Skeletal muscle satellite cell (primary cell): Measurements from ENCODE around the gene HCN1.
"Not testable (repeated sequence)": the region's sequence is repeated elsewhere in the genome, so short reads cannot be mapped to it uniquely, and the experiment has no call there.

Source experiments
- H3K27me3 ChIP-seq: 2 replicates; pipeline ENCODE4 v1.7.0; 2013; ENCODE audit warnings: low read length; ENCODE audit not compliant: control insufficient read depth, insufficient read depth
- H3K36me3 ChIP-seq: 2 replicates; pipeline ENCODE4 v1.7.0; 2013; ENCODE audit warnings: mild to moderate bottlenecking, control low read depth, low read length; ENCODE audit not compliant: insufficient read depth
- H3K4me1 ChIP-seq: 2 replicates; pipeline ENCODE4 v1.7.0; 2013; ENCODE audit warnings: low read length; ENCODE audit not compliant: control insufficient read depth, insufficient read depth
- H3K4me2 ChIP-seq: 2 replicates; pipeline ENCODE4 v1.7.0; 2013; ENCODE audit warnings: mild to moderate bottlenecking, low read length
- H3K4me3 ChIP-seq: 2 replicates; pipeline ENCODE4 v1.7.0; 2013; ENCODE audit warnings: low read length
- H3K9ac ChIP-seq: 2 replicates; pipeline ENCODE4 v1.7.0; 2013; ENCODE audit warnings: mild to moderate bottlenecking, low read depth, low read length, moderate library complexity
- H3K9me3 ChIP-seq: replicated peaks from 2 replicates; pipeline ENCODE4 v1.7.0; 2013; ENCODE audit warnings: mild to moderate bottlenecking, control low read depth, low read length

HCN1 gene

DNA sequence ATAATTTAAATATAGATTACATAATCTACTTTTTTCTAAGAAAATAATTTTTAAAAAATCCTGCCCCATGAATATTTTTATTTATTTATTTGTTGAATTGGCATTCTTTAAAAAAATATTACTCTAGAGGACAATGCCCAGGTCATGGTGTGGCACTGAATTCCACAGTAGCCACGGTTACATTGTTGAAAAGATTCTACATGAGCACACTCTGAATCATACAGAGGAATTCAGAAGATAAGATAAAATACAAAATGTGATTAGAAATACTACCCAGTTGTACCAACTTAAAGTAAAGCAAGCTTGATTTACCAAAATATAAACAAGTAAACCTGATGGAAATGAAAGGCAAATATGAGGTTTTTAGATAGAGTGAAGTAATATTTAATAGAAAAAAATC lies 183.7 kb downstream of the HCN1 start:
- H3K4me1 ChIP-seq, result no peaks in the 10 kb centered on the region
- no peak overlapping the region for H3K4me3 ChIP-seq
- no peak overlapping the region for H3K9ac ChIP-seq
- H3K4me2 ChIP-seq, result no peak overlapping the region
- no peaks in the 10 kb centered on the region for H3K36me3 ChIP-seq
- H3K27me3 ChIP-seq, result no peaks in the 10 kb centered on the region
- peaks cover 6% of the 10 kb centered on the region for H3K9me3 ChIP-seq

DNA sequence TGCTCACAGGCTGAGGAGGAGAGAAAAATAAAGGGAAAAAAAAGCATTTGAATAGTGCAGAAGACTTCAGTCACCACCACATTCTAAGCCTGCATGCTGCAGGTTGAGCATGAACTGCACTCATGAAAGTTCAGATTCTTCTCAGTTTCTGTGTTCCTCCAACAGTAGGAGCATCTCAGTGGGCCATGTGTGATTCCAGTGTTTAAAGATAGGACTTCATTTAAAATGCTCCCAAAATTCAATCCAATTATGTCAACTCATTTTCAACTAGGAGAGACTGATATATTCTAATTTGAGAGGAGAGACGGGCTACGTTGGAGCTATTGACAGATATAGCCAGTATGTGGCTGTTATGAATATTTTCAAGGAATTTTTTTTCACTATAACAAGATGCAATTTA lies 186.8 kb downstream of the HCN1 start:
- H3K9ac ChIP-seq, result no peak overlapping the region
- no peaks in the 10 kb centered on the region for H3K27me3 ChIP-seq
- H3K4me1 ChIP-seq, result no peaks in the 10 kb centered on the region
- H3K9me3 ChIP-seq, result peaks cover 6% of the 10 kb centered on the region
- no peak overlapping the region for H3K4me2 ChIP-seq
- no peaks in the 10 kb centered on the region for H3K36me3 ChIP-seq
- no peak overlapping the region for H3K4me3 ChIP-seq

DNA sequence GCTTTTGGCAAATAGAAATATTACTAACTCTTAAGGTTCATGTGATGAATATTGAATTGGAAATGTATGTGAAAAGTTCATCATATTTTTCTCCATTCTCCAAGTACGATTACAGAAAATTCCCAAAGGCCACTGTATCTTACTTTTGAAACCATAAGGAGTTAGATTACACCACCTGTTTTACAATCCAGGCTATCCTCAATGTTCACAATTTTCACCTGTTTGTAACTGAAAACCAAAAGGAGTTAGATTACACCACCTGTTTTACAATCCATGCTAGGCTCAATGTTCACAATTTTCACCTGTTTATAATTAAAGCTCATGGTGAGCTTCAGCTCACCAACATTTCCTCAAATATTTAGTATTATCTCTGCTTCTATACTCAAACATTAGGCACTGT lies 188.0 kb downstream of the HCN1 start:
- no peaks in the 10 kb centered on the region for H3K36me3 ChIP-seq
- no peak overlapping the region for H3K9ac ChIP-seq
- no peak overlapping the region for H3K4me2 ChIP-seq
- H3K9me3 ChIP-seq, result peaks cover 6% of the 10 kb centered on the region
- no peaks in the 10 kb centered on the region for H3K4me1 ChIP-seq
- no peaks in the 10 kb centered on the region for H3K27me3 ChIP-seq
- H3K4me3 ChIP-seq, result no peak overlapping the region

DNA sequence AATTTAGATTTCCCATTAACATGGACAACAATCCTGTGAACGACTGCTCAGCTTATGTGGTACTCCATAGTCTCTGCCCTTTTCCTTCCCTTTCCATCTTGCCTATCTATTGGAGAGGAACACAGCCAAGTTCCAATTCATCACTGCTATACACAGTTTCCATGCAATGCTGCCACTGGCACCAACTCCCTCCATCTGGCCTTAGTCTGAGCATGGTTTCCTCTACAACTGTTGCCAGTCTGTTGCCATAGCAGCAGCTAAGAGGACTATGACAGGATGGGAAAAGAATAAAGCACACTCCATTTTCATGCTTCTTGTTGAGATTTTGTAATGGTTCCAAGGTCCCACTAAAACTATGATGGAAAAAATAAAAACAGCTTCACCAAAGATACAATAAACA lies 189.0 kb downstream of the HCN1 start:
- peaks cover 6% of the 10 kb centered on the region for H3K9me3 ChIP-seq
- no peaks in the 10 kb centered on the region for H3K36me3 ChIP-seq
- no peak overlapping the region for H3K4me3 ChIP-seq
- H3K9ac ChIP-seq, result no peak overlapping the region
- no peaks in the 10 kb centered on the region for H3K4me1 ChIP-seq
- no peaks in the 10 kb centered on the region for H3K27me3 ChIP-seq
- no peak overlapping the region for H3K4me2 ChIP-seq

DNA sequence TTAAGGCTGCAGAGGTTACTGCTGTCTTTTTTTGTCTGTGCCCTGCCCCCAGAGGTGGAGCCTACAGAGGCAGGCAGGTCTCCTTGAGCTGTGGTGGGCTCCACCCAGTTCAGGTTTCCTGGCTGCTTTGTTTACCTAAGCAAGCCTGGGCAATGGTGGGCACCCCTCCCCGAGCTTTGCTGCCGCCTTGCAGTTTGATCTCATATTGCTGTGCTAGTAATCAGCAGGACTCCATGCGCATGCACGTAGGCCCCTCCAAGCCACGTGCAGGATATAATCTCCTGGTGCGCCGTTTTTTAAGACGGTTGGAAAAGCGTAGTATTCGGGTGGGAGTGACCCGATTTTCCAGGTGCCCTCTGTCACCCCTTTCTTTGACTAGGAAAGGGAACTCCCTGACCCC lies 197.2 kb downstream of the HCN1 start:
- not testable (repeated sequence) for H3K4me1 ChIP-seq, H3K4me2 ChIP-seq, H3K36me3 ChIP-seq, H3K9me3 ChIP-seq, H3K27me3 ChIP-seq, H3K4me3 ChIP-seq, H3K9ac ChIP-seq

DNA sequence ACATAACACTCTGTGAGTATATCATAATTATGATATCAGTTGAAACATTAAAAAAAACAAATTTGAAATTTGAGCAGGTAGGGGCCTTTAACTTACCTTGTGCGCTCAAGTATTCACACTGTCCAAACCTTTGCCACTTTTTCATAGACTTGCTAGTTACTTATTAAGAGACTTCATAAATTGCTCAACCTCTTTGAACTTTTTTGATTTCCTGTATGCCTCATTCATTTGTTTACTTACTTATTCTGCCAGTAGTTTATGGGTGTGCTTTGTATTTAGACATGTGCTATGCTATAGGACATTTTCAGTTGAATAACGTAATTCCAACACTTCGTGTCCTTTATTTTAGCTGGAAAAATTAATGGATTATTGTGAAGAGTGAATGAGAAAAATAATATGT lies 204.8 kb downstream of the HCN1 start:
- Histone ChIP-seq H3K4me3 (no peak overlapping the region), H3K9me3 (no peaks in the 10 kb centered on the region), H3K9ac (no peak overlapping the region), H3K4me2 (no peak overlapping the region), H3K4me1 (no peaks in the 10 kb centered on the region), H3K36me3 (no peaks in the 10 kb centered on the region), H3K27me3 (no peaks in the 10 kb centered on the region)

GRCh38 chr5:45484781-45485180 lies 211.4 kb downstream of the HCN1 start:
- Histone ChIP-seq H3K9me3 (peaks cover 2% of the 10 kb centered on the region), H3K4me2 (no peak overlapping the region), H3K4me1 (no peaks in the 10 kb centered on the region), H3K27me3 (no peaks in the 10 kb centered on the region), H3K4me3 (no peak overlapping the region), H3K36me3 (no peaks in the 10 kb centered on the region), H3K9ac (no peak overlapping the region)

DNA sequence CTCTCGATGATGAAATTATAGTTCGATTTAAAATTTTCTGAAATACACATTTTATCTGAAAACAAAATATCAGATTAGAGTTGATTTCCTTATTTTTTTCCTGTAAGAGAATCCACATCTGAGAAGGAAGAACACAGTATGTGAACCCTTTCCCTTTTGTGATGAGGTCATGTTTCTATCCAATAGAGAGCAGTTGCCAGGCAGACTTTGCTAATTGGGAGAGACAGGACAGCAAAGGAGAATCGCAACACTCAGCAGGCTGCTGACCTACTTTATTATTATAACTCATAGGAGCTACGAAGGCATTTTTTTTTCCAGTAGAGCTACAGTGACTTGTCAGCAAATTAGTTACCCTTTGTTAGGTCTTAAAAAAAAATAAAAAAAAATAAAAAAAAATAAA lies 242.1 kb downstream of the HCN1 start:
- Histone ChIP-seq H3K36me3 (no peaks in the 10 kb centered on the region), H3K4me2 (no peak overlapping the region), H3K4me3 (no peak overlapping the region), H3K9me3 (no peaks in the 10 kb centered on the region), H3K9ac (no peak overlapping the region), H3K4me1 (no peaks in the 10 kb centered on the region), H3K27me3 (no peaks in the 10 kb centered on the region)

DNA sequence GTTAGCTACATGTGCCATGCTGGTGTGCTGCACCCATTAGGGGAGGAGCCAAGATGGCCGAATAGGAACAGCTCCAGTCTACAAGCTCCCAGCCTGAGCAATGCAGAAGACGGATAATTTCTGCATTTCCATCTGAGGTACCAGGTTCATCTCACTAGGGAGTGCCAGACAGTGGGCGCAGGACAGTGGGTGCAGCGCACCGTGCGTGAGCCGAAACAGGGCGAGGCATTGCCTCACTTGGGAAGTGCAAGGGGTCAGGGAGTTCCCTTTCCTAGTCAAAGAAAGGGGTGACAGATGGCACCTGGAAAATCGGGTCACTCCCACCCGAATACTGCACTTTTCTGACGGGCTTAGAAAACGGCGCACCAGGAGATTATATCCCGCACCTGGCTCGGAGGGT lies 251.3 kb downstream of the HCN1 start:
- not testable (repeated sequence) for H3K27me3 ChIP-seq, H3K9me3 ChIP-seq, H3K4me1 ChIP-seq, H3K4me3 ChIP-seq, H3K4me2 ChIP-seq, H3K9ac ChIP-seq, H3K36me3 ChIP-seq

DNA sequence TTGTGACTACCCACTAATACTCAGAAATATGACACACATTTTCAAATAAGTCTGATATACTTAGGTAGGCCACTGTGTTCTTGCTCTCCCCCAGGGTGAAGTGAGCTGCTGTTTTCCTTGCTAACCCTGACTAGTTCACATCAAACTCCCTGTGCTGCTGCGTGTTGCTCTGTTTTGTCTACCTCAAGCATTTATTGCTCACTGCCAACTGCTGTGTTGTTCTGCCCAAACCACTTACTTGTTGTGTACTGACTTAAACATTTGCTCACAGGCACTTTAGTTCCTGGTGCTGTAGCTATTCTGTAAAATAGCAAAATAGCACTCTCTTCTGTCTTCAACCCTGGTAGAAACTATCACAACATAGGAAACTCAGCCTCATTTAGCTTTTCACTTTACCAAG lies 255.7 kb downstream of the HCN1 start:
- H3K4me1 ChIP-seq, result no peaks in the 10 kb centered on the region
- H3K27me3 ChIP-seq, result no peaks in the 10 kb centered on the region
- no peak overlapping the region for H3K4me2 ChIP-seq
- H3K4me3 ChIP-seq, result no peak overlapping the region
- H3K9me3 ChIP-seq, result no peaks in the 10 kb centered on the region
- H3K36me3 ChIP-seq, result no peaks in the 10 kb centered on the region
- H3K9ac ChIP-seq, result no peak overlapping the region

GRCh38 chr5:45437752-45438151 lies 258.4 kb downstream of the HCN1 start:
- Histone ChIP-seq H3K9ac (no peak overlapping the region), H3K4me1 (no peaks in the 10 kb centered on the region), H3K4me2 (no peak overlapping the region), H3K27me3 (no peaks in the 10 kb centered on the region), H3K9me3 (no peaks in the 10 kb centered on the region), H3K4me3 (no peak overlapping the region), H3K36me3 (no peaks in the 10 kb centered on the region)

DNA sequence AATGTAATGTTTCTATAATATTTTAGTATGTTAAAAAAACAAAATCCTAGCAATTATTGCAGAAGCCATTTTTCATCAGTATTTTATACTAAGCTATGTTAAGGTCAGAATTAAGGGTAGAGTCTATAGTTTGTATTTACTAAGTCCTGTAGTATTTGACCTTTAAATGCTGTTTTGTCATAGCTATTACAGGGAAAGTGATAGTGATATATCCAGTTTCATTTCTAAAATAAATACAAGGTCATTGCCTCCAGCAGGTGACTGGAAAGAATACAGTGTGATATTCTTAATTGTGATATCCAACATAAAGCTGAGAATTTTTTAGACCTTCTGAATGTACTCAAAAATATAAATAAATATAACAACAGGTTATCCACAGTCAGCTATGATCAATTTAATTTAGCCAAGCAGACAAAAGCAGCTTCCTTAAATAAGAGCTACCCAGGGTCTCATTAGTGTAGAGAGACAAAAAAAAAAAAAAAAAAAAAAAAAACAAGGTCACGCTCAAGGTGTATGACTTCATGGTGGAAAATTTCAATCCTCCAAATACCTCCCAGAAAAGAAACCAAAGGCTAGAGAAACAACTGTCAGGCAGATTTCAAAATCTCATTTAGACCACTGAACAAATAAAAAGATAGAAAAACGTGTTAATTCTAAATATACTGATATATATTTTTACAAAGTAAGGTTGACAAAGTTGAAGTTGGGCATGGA lies 278.7 kb downstream of the HCN1 start:
- Histone ChIP-seq H3K4me2 (no peak overlapping the region), H3K4me1 (no peaks in the 10 kb centered on the region), H3K9me3 (peaks cover 3% of the 10 kb centered on the region), H3K4me3 (no peak overlapping the region), H3K36me3 (no peaks in the 10 kb centered on the region), H3K9ac (no peak overlapping the region), H3K27me3 (no peaks in the 10 kb centered on the region)
